Karpas-422 (cell line): ENCODE results near the gene MGAT5. TPM values are rescaled to one million over a fixed set of nuclear protein-coding genes. Genes with fewer than 3 reads are reported as not detected.

Source experiments
- DNase-seq: peaks from one replicate; pipeline ENCODE4 v3.0.0-alpha.2; 2015
- H2AFZ ChIP-seq: fragments of 200-600 bp; sonication (generic); 2 replicates; pipeline ENCODE4 v1.6.1; 2014; ENCODE audit warnings: antibody characterized with exemption, low read length, mixed read lengths
- H3K27ac ChIP-seq: fragments of 200-600 bp; sonication (generic); 2 replicates; pipeline ENCODE4 v1.5.1; 2014; ENCODE audit warnings: mild to moderate bottlenecking, low read length, moderate library complexity
- H3K27me3 ChIP-seq: fragments of 200-600 bp; sonication (generic); 2 replicates; pipeline ENCODE4 v1.6.1; 2014; ENCODE audit warnings: low read length, mixed read lengths
- H3K36me3 ChIP-seq: fragments of 200-600 bp; sonication (generic); 2 replicates; pipeline ENCODE4 v1.6.1; 2014; ENCODE audit warnings: low read length, mixed read lengths; ENCODE audit not compliant: insufficient read depth
- H3K4me1 ChIP-seq: fragments of 200-600 bp; sonication (generic); 2 replicates; pipeline ENCODE4 v1.6.1; 2014; ENCODE audit warnings: mild to moderate bottlenecking, low read length, mixed read lengths
- H3K4me2 ChIP-seq: fragments of 200-600 bp; sonication (generic); 2 replicates; pipeline ENCODE4 v1.6.1; 2014; ENCODE audit warnings: low read length, low read depth, mild to moderate bottlenecking; ENCODE audit not compliant: poor library complexity, severe bottlenecking
- H3K4me3 ChIP-seq: fragments of 200-600 bp; sonication (generic); 2 replicates; pipeline ENCODE4 v1.5.1; 2014; ENCODE audit warnings: mild to moderate bottlenecking, antibody characterized with exemption, low read length, mixed read lengths
- H3K79me2 ChIP-seq: fragments of 200-600 bp; sonication (generic); 2 replicates; pipeline ENCODE4 v1.6.1; 2014; ENCODE audit warnings: mild to moderate bottlenecking, low read length, mixed read lengths
- H3K9ac ChIP-seq: fragments of 200-600 bp; sonication (generic); 2 replicates; pipeline ENCODE4 v1.6.0; 2014; ENCODE audit warnings: low read length
- H3K9me2 ChIP-seq: fragments of 200-600 bp; sonication (generic), shearing (Covaris generic); replicated peaks from 2 replicates; pipeline ENCODE4 v1.6.0; 2014; ENCODE audit warnings: mild to moderate bottlenecking, low read length, moderate library complexity; ENCODE audit not compliant: insufficient read depth
- H3K9me3 ChIP-seq: fragments of 300-700, 200-600 bp; sonication (generic); 2 replicates; pipeline ENCODE4 v1.6.1; 2014; ENCODE audit warnings: low read length, mixed read lengths
- H4K20me1 ChIP-seq: fragments of 200-600 bp; sonication (generic); 2 replicates; pipeline ENCODE4 v1.6.1; 2014; ENCODE audit warnings: mild to moderate bottlenecking, antibody characterized with exemption, low read length, low read depth; ENCODE audit not compliant: insufficient read depth
- total RNA-seq: library from RNA; depleted of rRNA; stranded (reverse); fragments of >200 nt; shearing (Covaris generic); gene quantifications from 2 replicates; pipeline ENCODE4 v1.2.3, GENCODE V29; 2014; ENCODE audit warnings: low replicate concordance

Gene MGAT5
- total RNA-seq, 1 experiment from 2014 or later: 22.7 TPM

DNA sequence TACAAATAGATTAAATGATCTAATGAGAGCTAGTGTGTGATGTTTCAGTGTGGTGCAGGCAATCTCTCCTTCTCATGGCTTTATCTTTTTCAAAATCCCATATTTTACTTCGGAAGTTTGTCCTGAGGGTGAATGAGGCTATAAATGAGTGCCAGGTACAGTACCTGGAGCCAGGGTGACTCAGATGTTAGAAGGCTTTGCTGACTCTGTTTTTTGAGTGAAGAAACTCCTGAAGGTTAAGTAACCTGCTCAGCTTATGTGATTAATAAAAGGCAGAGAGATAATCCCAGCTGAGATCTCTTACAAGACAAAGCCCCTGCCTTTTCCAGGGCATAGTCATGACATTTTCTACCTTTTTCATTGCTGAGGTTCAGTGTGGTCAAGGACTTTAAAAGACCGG is 52.6 kb downstream of the MGAT5 start:
- no peaks in the 10 kb centered on the region; the same call in 1 of the 2 replicates for H3K36me3 ChIP-seq
- H3K9ac ChIP-seq: no peak overlapping the region
- no peak overlapping the region for H3K4me2 ChIP-seq
- no peaks in the 10 kb centered on the region for H3K9me3 ChIP-seq
- H3K4me1 ChIP-seq: peaks cover 13% of the 10 kb centered on the region
- no peak overlapping the region for H3K27ac ChIP-seq
- H2AFZ ChIP-seq: no peak overlapping the region
- H3K9me2 ChIP-seq: no peaks in the 10 kb centered on the region
- DNase-seq: no peak
- no peaks in the 10 kb centered on the region for H4K20me1 ChIP-seq
- no peaks in the 10 kb centered on the region for H3K79me2 ChIP-seq
- no peak overlapping the region for H3K4me3 ChIP-seq
- H3K27me3 ChIP-seq: no peaks in the 10 kb centered on the region

GRCh38 chr2:134307334-134307733 is 53.5 kb downstream of the MGAT5 start:
- H3K79me2 ChIP-seq: no peaks in the 10 kb centered on the region
- H2AFZ ChIP-seq: no peak overlapping the region
- H3K4me2 ChIP-seq: no peak overlapping the region
- no peak overlapping the region for H3K27ac ChIP-seq
- no peaks in the 10 kb centered on the region; the same call in 1 of the 2 replicates for H3K36me3 ChIP-seq
- no peaks in the 10 kb centered on the region for H3K27me3 ChIP-seq
- no peak for DNase-seq
- no peaks in the 10 kb centered on the region for H3K9me3 ChIP-seq
- H3K9me2 ChIP-seq: no peaks in the 10 kb centered on the region
- H3K4me3 ChIP-seq: no peak overlapping the region
- H4K20me1 ChIP-seq: no peaks in the 10 kb centered on the region
- peaks cover 13% of the 10 kb centered on the region for H3K4me1 ChIP-seq
- H3K9ac ChIP-seq: no peak overlapping the region

DNA sequence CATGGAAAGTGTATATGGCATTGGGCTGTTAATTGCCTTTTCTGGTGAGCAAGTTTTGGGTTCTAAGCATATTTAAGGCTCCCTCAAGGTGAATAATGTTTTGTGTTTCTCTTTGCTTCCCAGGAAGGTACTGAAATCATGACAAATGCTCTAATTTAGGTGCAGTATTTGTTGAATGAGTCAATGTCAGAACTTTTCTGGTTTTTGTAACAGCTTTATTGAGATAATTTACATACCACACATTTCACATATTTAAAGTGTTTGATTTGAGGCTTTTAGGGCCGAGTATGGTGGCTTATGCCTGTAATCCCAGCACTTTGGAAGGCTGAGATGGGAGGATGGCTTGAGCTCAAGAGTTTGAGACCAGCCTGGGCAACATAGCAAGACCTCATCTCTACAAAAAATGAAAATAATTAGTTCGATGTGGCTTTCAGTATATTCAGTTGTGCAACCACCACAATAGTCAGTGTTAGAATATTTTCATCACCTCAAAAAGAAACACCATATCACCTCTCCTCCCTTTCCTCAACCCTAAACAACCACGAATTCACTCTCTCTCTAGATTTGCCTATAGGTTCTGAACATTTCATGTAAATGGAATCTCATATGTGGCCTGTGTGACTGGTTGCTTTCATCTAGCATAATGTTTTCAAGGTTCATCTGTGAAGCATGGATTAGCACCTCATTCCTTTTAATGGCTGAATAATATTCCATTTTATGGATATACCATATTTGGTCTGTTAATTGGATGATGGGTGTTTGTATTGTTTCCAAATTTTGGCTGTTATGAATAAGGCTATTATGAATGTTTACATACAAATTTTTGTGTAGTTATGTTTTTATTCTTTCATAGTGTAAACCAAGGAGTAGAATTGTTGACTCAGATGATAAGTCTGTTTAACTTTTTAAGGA is 54.9 kb downstream of the MGAT5 start:
- no peak overlapping the region for H3K4me3 ChIP-seq
- H3K27me3 ChIP-seq: no peaks in the 10 kb centered on the region
- H3K36me3 ChIP-seq: no peaks in the 10 kb centered on the region; the same call in 1 of the 2 replicates
- no peak overlapping the region for H3K27ac ChIP-seq
- no peaks in the 10 kb centered on the region for H4K20me1 ChIP-seq
- H3K9me3 ChIP-seq: no peaks in the 10 kb centered on the region
- H3K4me2 ChIP-seq: no peak overlapping the region
- no peak for DNase-seq
- H3K9ac ChIP-seq: no peak overlapping the region
- peaks cover 13% of the 10 kb centered on the region for H3K4me1 ChIP-seq
- H3K9me2 ChIP-seq: no peaks in the 10 kb centered on the region
- no peaks in the 10 kb centered on the region for H3K79me2 ChIP-seq
- H2AFZ ChIP-seq: no peak overlapping the region

DNA sequence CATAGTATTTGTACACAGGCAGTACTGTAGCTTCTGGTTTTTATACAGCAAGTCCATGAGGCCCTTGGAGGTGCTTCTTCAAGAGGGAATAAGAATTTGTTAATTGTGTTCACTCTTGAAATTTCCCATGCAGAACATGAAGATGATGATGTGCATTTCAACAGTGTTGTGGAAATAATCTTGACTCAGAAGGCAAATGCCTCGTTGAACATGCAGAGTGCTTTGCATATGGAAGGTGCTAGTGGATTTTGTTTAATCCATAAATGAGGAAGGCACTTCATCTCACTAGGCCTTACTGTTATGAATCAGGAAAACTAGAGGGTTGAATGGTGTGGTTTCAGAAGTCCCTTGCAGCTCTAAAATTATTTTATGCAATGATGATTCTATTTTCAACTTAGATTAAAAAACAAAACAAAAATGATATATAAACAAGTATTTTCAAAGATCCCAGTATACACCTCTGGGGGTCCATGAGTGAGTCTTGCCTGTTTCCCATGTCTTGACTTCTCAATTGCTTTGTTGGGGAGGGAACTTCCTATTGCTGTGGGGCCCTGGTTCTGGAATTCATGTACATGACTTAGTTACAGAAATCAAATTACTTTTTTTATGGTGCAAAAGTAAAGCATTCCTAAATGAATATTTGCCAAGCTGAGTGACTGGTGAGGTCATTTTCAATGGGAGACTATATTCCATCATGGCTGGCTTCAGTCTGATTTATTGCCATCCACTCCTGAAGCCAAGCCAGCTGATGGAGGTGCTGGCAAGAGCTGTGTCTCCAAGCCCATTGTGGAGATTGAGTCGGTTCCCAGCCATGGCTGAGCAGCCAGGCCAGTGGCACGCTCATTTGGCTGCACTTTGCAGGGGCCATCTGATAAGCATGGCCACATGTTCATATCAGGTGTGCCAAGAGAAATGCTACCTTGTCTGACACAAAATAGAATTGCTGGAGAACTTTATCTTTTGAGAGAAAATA is 56.5 kb downstream of the MGAT5 start:
- H3K4me2 ChIP-seq: no peak overlapping the region

DNA sequence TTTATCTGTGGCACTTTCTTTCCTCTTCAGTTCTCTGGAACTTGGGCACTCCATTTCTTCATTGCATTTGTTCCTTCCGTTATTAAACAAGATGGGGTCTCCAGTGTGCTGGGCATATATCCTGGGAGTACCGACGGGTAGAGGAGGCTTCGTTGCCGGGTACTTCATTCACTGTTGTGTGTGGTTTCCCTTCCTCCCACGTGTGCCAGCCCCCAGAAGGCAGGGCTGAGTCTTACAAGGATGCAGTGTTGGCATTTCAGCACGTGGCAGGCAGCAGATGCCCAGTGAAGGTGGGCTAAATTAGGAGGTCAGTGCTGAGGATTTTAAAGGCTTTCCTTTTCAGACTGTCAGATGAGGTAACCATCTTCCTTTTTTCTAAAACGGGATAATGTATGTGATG is 58.6 kb downstream of the MGAT5 start:
- no peaks in the 10 kb centered on the region for H3K79me2 ChIP-seq
- peaks cover 13% of the 10 kb centered on the region for H3K4me1 ChIP-seq

More for the DNA sequence above, 56.5 kb downstream of the MGAT5 start:
- H4K20me1 ChIP-seq: no peaks in the 10 kb centered on the region
- no peaks in the 10 kb centered on the region; the same call in 1 of the 2 replicates for H3K36me3 ChIP-seq
- no peak overlapping the region for H2AFZ ChIP-seq
- H3K9me3 ChIP-seq: no peaks in the 10 kb centered on the region
- no peaks in the 10 kb centered on the region for H3K9me2 ChIP-seq
- no peaks in the 10 kb centered on the region for H3K79me2 ChIP-seq
- H3K27ac ChIP-seq: no peak overlapping the region
- H3K9ac ChIP-seq: no peak overlapping the region
- no peaks in the 10 kb centered on the region for H3K27me3 ChIP-seq
- no peak overlapping the region for H3K4me3 ChIP-seq
- peaks cover 13% of the 10 kb centered on the region for H3K4me1 ChIP-seq
- peak; percentile 56 for DNase-seq

DNA sequence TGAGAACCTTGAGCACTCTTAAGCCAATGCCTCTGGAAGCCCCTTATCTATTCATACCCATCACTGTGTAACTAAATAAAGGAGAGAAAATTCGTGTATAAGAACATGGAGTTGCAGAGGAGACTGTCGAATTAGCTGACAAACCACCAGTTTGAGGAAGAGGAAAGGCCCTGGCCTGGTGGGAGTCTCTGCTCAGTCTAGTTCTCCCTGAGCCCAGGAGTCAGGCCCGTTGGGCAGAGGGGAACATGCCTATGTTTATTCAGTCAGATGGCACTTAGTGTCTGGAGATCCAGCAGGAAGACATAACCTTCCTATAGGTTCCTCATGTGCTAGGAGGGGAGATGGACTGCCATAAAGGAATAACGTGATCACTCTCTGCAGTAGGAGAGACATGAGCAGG is 60.3 kb downstream of the MGAT5 start:
- no peaks in the 10 kb centered on the region; the same call in 1 of the 2 replicates for H3K36me3 ChIP-seq
- peaks cover 13% of the 10 kb centered on the region for H3K4me1 ChIP-seq
- no peaks in the 10 kb centered on the region for H3K79me2 ChIP-seq
- no peaks in the 10 kb centered on the region for H4K20me1 ChIP-seq
- DNase-seq: no peak
- no peak overlapping the region for H3K4me3 ChIP-seq
- H3K27ac ChIP-seq: no peak overlapping the region
- H2AFZ ChIP-seq: no peak overlapping the region
- H3K9me2 ChIP-seq: no peaks in the 10 kb centered on the region
- no peaks in the 10 kb centered on the region for H3K9me3 ChIP-seq
- no peak overlapping the region for H3K9ac ChIP-seq
- H3K27me3 ChIP-seq: no peaks in the 10 kb centered on the region
- no peak overlapping the region for H3K4me2 ChIP-seq

More for the DNA sequence above, 58.6 kb downstream of the MGAT5 start:
- DNase-seq: no peak
- no peaks in the 10 kb centered on the region for H4K20me1 ChIP-seq
- H3K4me3 ChIP-seq: no peak overlapping the region
- no peak overlapping the region for H3K27ac ChIP-seq
- H3K27me3 ChIP-seq: no peaks in the 10 kb centered on the region
- H3K36me3 ChIP-seq: no peaks in the 10 kb centered on the region; the same call in 1 of the 2 replicates
- no peak overlapping the region for H3K4me2 ChIP-seq
- H3K9ac ChIP-seq: no peak overlapping the region
- H2AFZ ChIP-seq: no peak overlapping the region
- no peaks in the 10 kb centered on the region for H3K9me2 ChIP-seq
- H3K9me3 ChIP-seq: no peaks in the 10 kb centered on the region

DNA sequence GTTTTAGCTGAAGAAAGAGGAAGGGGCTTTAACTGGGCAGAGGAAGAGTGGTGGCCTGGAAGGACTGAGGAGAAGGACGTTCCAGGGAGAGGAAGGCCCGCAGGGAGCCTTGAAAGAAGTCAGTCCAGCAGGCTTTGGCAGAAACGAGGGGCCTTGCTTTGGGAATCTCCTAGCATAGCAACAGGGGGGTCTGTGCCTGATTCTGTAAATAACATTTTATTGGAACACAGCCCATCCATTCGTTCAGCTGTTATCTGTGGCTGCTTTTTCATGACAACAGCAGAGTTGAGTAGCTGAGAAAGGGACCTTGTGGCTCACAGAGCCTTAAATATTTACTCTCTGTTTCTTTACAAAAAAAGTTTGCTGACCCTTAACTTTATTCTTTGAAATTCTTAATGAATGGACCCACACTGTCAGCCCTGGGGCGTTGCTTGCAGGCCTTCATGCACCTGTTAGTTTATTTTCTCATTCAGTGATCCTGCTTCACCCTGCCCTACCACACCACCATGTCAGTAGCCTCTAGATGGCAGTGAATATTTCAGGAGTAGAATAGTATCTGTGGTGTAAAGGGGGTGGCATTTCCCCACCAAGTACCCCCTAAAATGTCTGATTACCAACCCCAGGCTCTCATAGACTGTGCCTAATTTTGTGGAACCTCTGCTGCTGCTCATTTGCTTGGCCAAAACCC is 61.0 kb downstream of the MGAT5 start:
- no peaks in the 10 kb centered on the region; the same call in 1 of the 2 replicates for H3K36me3 ChIP-seq
- no peaks in the 10 kb centered on the region for H3K9me2 ChIP-seq
- H3K9me3 ChIP-seq: no peaks in the 10 kb centered on the region
- no peak for DNase-seq
- H3K4me1 ChIP-seq: peaks cover 11% of the 10 kb centered on the region
- H3K4me3 ChIP-seq: no peak overlapping the region
- H3K4me2 ChIP-seq: no peak overlapping the region
- H3K27me3 ChIP-seq: no peaks in the 10 kb centered on the region
- no peaks in the 10 kb centered on the region for H4K20me1 ChIP-seq
- no peak overlapping the region for H2AFZ ChIP-seq
- H3K27ac ChIP-seq: no peak overlapping the region
- no peaks in the 10 kb centered on the region for H3K79me2 ChIP-seq
- no peak overlapping the region for H3K9ac ChIP-seq
